Heart left ventricle (tissue), 16 donors: Measurements from ENCODE around the gene PDGFRB. TPM values are rescaled to one million over a fixed set of nuclear protein-coding genes. Genes with fewer than 3 reads are reported as not detected.

Source experiments
- ATAC-seq, 4 donors: fragments of 200-7000 bp; cut with Tn5 transposase; one replicate each; pipeline ENCODE4 v1.9.1; 2020 to 2022; ENCODE audit warnings: moderate library complexity in 4 of 4, mild to moderate bottlenecking in 3 of 4, moderate number of reproducible peaks in 1 of 4
- DNase-seq, 5 donors: peaks; one replicate each; pipeline ENCODE4 v3.0.0-alpha.2; 2020
- H3K27ac ChIP-seq, 12 donors: fragments of 200-600 bp; sonication (generic) in 4 of 12; one replicate each; pipeline versions ENCODE4 v1.5.0 to v1.8.0; 2016 to 2022; ENCODE audit warnings: mild to moderate bottlenecking in 2 of 12
- H3K27me3 ChIP-seq, 9 donors: fragments of 200-600 bp; sonication (generic) in 2 of 9; one replicate each; pipeline versions ENCODE4 v1.5.1 to v1.8.0; 2016 to 2022; ENCODE audit warnings: mild to moderate bottlenecking in 3 of 9
- H3K36me3 ChIP-seq, 9 donors: fragments of 200-600 bp; sonication (generic) in 2 of 9; one replicate each; pipeline versions ENCODE4 v1.5.0 to v1.8.0; 2018 to 2022; ENCODE audit warnings: mild to moderate bottlenecking in 2 of 9
- H3K4me1 ChIP-seq, 12 donors: fragments of 200-600 bp; sonication (generic) in 4 of 12; one replicate each; pipeline versions ENCODE4 v1.5.0 to v1.8.0; 2016 to 2022; ENCODE audit warnings: mild to moderate bottlenecking in 3 of 12
- H3K4me3 ChIP-seq, 12 donors: fragments of 200-600 bp; sonication (generic) in 4 of 12; one replicate each; pipeline versions ENCODE4 v1.5.0 to v1.8.0; 2017 to 2022; ENCODE audit warnings: mild to moderate bottlenecking in 9 of 12, moderate library complexity in 4 of 12
- H3K9me3 ChIP-seq, 12 donors: fragments of 200-600 bp; sonication (generic) in 4 of 12; one replicate each; pipeline versions ENCODE4 v1.5.0 to v1.8.0; 2016 to 2022; ENCODE audit warnings: mild to moderate bottlenecking in 1 of 12
- POLR2A ChIP-seq, 2 donors: fragments of 450-650 bp; IDR thresholded peaks; one replicate each; pipeline ENCODE4 v1.6.1; 2017; ENCODE audit warnings: antibody characterized with exemption in 2 of 2, mild to moderate bottlenecking in 2 of 2, moderate library complexity in 2 of 2
- WGBS, 4 donors: extraction: QIAGEN DNeasy Blood & Tissue Kit in 2 of 4; methylation state at CpG; one replicate each; pipeline versions ENCODE4 v1.1.5 to v1.1.7; 2013 to 2018; 5-methylcytosine and 5-hydroxymethylcytosine counted together
- intact Hi-C, 10 donors: fragments of 100-400 bp; cut with DNase I; formaldehyde crosslinking; loops; one replicate each; pipeline versions ENCODE4 v1.11.1 to v1.14.2; 2022
- polyA plus RNA-seq, 2 donors: library from polyadenylated mRNA; stranded (reverse); fragments of 200-250 nt; gene quantifications; one replicate each; pipeline ENCODE4 v1.2.3, GENCODE V29; 2013
- total RNA-seq, 9 donors: library from RNA; depleted of rRNA in 2 of 9; stranded (reverse); fragments of >200 nt in 2 of 9; fragmentation: NEBNext Ultra II Directional in 3 of 9; extraction: Animal tissue kit (Norgen Biotek cat#: 25700) in 3 of 9; gene quantifications; one replicate each; pipeline versions ENCODE4 v1.1.0 to v1.2.4, GENCODE V29; 2016 to 2023
- TF ChIP-seq, protein P1 (sequence below), 12 donors: fragments of 200-600 bp; sonication (generic) in 4 of 12; IDR thresholded peaks; one replicate each; pipeline versions ENCODE4 v1.5.0 to v1.8.0; 2018 to 2022; ENCODE audit warnings: antibody characterized with exemption in 12 of 12, mild to moderate bottlenecking in 5 of 12
- donor health status: ischemic (EF 13 %, LVEDD 7.1; RV severe dilation, severe dysfunction).
- donor health status: healthy with polysubstance abuse.
- donor health status: DM: no; HTN: yes; CAD: no.
- donor health status: DM: no; HTN: no; CAD: no.
- donor health status: ischemic (EF 25% LVEDD 6.9; RV normal size, moderate dysfunction).
- donor health status: ischemic (EF 25% LVEDD 5.7; RV mildly dilated, moderate dysfunction).
- donor health status: healthy.
- donor health status: DM: yes; HTN: yes; CAD: no.
- donor health status: ischemic (EF 35%, LVEDD 5.7; RV mildly dilated, moderate dysfunction).
- donor health status: nonischemic (EF 11% LVEDD 7.7; RV severe dilation, severe dysfunction).
- donor health status: DM: yes; HTN: yes; CAD: no.
- donor health status: PGD.
- donor health status: ischemic (EF 29% LVEDD 5.4; RV normal size, mild dysfunction).
- donor health status: nonischemic (EF 23%, LVEDD 6.1; RV moderate dilation, normal function).

Gene PDGFRB
- total and polyA plus RNA-seq, 11 donors = 27.6 to 112 (median 45.6) TPM

GRCh38 chr5:150156027-150156368 lies 353 bp upstream of the PDGFRB start:
- Histone ChIP-seq H3K27me3 (no peaks in the 10 kb centered on the region), H3K4me1 (peaks cover 0 to 61% (median 35%) of the 10 kb centered on the region in 12 donors), H3K27ac (peak overlapping the region; percentile 58 to 96 (median 83)), H3K9me3 (no peaks in the 10 kb centered on the region), H3K4me3 (peak overlapping the region; percentile 15 to 81 (median 60)), H3K36me3 (peaks cover 0 to 21% (median 0%) of the 10 kb centered on the region in 9 donors)
- 10 to 24% (median 15%) methylated on average over 9 of the region's 9 CpGs for WGBS, 4 donors
- TF ChIP-seq, protein P1, sequence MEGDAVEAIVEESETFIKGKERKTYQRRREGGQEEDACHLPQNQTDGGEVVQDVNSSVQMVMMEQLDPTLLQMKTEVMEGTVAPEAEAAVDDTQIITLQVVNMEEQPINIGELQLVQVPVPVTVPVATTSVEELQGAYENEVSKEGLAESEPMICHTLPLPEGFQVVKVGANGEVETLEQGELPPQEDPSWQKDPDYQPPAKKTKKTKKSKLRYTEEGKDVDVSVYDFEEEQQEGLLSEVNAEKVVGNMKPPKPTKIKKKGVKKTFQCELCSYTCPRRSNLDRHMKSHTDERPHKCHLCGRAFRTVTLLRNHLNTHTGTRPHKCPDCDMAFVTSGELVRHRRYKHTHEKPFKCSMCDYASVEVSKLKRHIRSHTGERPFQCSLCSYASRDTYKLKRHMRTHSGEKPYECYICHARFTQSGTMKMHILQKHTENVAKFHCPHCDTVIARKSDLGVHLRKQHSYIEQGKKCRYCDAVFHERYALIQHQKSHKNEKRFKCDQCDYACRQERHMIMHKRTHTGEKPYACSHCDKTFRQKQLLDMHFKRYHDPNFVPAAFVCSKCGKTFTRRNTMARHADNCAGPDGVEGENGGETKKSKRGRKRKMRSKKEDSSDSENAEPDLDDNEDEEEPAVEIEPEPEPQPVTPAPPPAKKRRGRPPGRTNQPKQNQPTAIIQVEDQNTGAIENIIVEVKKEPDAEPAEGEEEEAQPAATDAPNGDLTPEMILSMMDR (IDR thresholded peaks at IDR 0.05) = no peak
- no peak for TF ChIP-seq POLR2A (IDR thresholded peaks at IDR 0.05)
- intact Hi-C loops = no loop called here
- no peak for DNase-seq
- ATAC-seq = no peak

DNA sequence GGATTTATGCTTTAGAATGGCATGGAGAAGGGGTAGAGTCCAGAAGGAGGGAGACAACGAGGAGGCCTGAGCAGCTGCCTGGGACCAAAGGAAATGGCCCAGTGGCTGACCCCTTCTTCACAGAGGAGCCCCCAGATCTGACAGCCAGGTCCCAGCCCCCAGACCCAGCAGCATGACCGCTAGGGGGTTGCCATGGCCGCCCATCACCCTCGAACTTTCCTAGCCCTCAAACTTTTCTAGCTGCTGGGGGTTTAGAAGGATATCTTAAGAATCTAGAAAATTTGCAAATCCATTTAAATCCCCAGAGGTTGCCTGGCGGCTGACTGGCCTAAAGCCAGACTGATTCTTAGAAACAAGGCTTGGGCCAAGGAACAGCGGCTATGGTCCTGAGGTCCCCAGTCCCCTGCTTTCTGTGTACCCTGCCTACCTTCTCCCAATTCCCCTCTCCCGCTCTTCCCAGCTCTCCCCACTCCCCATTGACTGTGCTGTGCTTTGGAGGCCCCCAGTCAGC lies 972 bp downstream of the PDGFRB start:
- DNase-seq (no peak), ATAC-seq (no peak)
- H3K27me3 ChIP-seq = no peaks in the 10 kb centered on the region
- intact Hi-C loops = no loop called here
- peak overlapping the region; percentile 15 to 81 (median 60) for H3K4me3 ChIP-seq
- TF ChIP-seq, protein P1 (IDR thresholded peaks at IDR 0.05) = no peak
- TF ChIP-seq POLR2A (IDR thresholded peaks at IDR 0.05) = no peak
- peaks cover 0 to 56% (median 26%) of the 10 kb centered on the region in 12 donors for H3K4me1 ChIP-seq
- H3K27ac ChIP-seq = peak overlapping the region; percentile 75 to 96 (median 84)
- 68 to 74% (median 70%) methylated on average over 6 to 7 of the region's 7 CpGs for WGBS, 4 donors
- H3K9me3 ChIP-seq = no peaks in the 10 kb centered on the region
- H3K36me3 ChIP-seq = peaks cover 0 to 24% (median 0%) of the 10 kb centered on the region in 9 donors

GRCh38 chr5:150153957-150154617 lies 1.6 kb downstream of the PDGFRB start:
- intact Hi-C loops = no loop called here
- H3K27ac ChIP-seq = peak overlapping the region; percentile 75 to 96 (median 84)
- no peaks in the 10 kb centered on the region for H3K9me3 ChIP-seq
- 66 to 80% (median 74%) methylated on average over 8 to 9 of the region's 9 CpGs for WGBS, 4 donors
- no peak for ATAC-seq
- peaks cover 0 to 52% (median 24%) of the 10 kb centered on the region in 12 donors for H3K4me1 ChIP-seq
- no peak for TF ChIP-seq POLR2A (IDR thresholded peaks at IDR 0.05)
- TF ChIP-seq, protein P1 (IDR thresholded peaks at IDR 0.05) = no peak
- peaks cover 0 to 24% (median 0%) of the 10 kb centered on the region in 9 donors for H3K36me3 ChIP-seq
- DNase-seq = no peak
- no peaks in the 10 kb centered on the region for H3K27me3 ChIP-seq
- peak overlapping the region; percentile 15 to 81 (median 60) for H3K4me3 ChIP-seq

DNA sequence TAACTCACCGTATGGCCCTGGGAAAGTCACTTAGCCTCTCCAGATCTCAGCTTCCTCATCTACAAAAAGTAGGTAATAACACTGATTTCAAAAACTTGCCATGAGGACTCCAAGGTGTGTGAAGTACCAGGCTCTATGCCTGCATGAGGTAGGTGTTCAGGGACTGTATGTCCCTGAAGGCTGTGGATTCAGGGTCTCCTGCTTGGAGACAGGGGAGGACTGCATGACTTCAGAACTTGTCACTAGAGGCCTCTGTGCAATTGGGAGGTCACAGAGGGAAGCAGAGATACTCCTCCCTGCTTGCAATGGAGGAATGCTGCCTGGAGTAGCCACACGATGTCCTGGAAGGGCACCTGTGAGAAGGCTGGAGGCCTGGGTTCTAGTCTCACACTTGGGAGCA lies 2.2 kb downstream of the PDGFRB start:
- Histone ChIP-seq H3K36me3 (peaks cover 0 to 24% (median 0%) of the 10 kb centered on the region in 9 donors), H3K9me3 (no peaks in the 10 kb centered on the region), H3K4me1 (peaks cover 0 to 52% (median 19%) of the 10 kb centered on the region in 12 donors), H3K27ac (peak overlapping the region; percentile 75 to 96 (median 84)), H3K27me3 (no peaks in the 10 kb centered on the region), H3K4me3 (peak overlapping the region; percentile 12 to 81 (median 60))
- TF ChIP-seq, protein P1 (IDR thresholded peaks at IDR 0.05) = no peak
- TF ChIP-seq POLR2A (IDR thresholded peaks at IDR 0.05) = no peak
- intact Hi-C loops = no loop called here
- ATAC-seq (no peak), DNase-seq (no peak)
- 47 to 71% (median 66%) methylated on average over 2 of the region's 2 CpGs for WGBS, 4 donors
